Measurements from ENCODE around the gene DPM1.

Gene DPM1

GRCh38 chr20:50921803-50922501, 36.4 kb downstream of the DPM1 start:
- Histone ChIP-seq H3K9ac (ENCODE audit: low read depth, low read length) (no peak overlapping the region), H3K4me1 (ENCODE audit: control insufficient read depth, insufficient read depth, low read length) (peaks cover 19% of the 10 kb centered on the region), H3K36me3 (ENCODE audit: control insufficient read depth, insufficient read depth, low read length) (peaks cover 6% of the 10 kb centered on the region), H3K4me3 (ENCODE audit: low read depth, low read length) (no peak overlapping the region), H3K9me3 (ENCODE audit: control insufficient read depth, insufficient read depth, low read length) (no peaks in the 10 kb centered on the region), H3K27me3 (ENCODE audit: control insufficient read depth, insufficient read depth, low read length) (no peaks in the 10 kb centered on the region)

- Histone ChIP-seq H3K4me1 (ENCODE audit: control insufficient read depth, insufficient read depth, low read length) (peaks cover 15% of the 10 kb centered on the region), H3K9ac (ENCODE audit: low read depth, low read length) (no peak overlapping the region)
These were observed 37.3 kb downstream of the DPM1 start for GRCh38 chr20:50920997-50921396.

GRCh38 chr20:50919567-50919966, 38.8 kb downstream of the DPM1 start:
- Histone ChIP-seq H3K4me1 (ENCODE audit: control insufficient read depth, insufficient read depth, low read length) (peaks cover 13% of the 10 kb centered on the region), H3K9ac (ENCODE audit: low read depth, low read length) (no peak overlapping the region), H3K36me3 (ENCODE audit: control insufficient read depth, insufficient read depth, low read length) (peaks cover 6% of the 10 kb centered on the region), H3K27me3 (ENCODE audit: control insufficient read depth, insufficient read depth, low read length) (no peaks in the 10 kb centered on the region), H3K9me3 (ENCODE audit: control insufficient read depth, insufficient read depth, low read length) (no peaks in the 10 kb centered on the region), H3K4me3 (ENCODE audit: low read depth, low read length) (no peak overlapping the region)

More at GRCh38 chr20:50920997-50921396, 37.3 kb downstream of the DPM1 start:
- Histone ChIP-seq H3K4me3 (ENCODE audit: low read depth, low read length) (no peak overlapping the region), H3K27me3 (ENCODE audit: control insufficient read depth, insufficient read depth, low read length) (no peaks in the 10 kb centered on the region), H3K36me3 (ENCODE audit: control insufficient read depth, insufficient read depth, low read length) (peaks cover 6% of the 10 kb centered on the region), H3K9me3 (ENCODE audit: control insufficient read depth, insufficient read depth, low read length) (no peaks in the 10 kb centered on the region)

GRCh38 chr20:50918403-50918802, 39.9 kb downstream of the DPM1 start:
- H3K36me3 ChIP-seq (ENCODE audit: control insufficient read depth, insufficient read depth, low read length) = peaks cover 6% of the 10 kb centered on the region
- H3K27me3 ChIP-seq (ENCODE audit: control insufficient read depth, insufficient read depth, low read length) = no peaks in the 10 kb centered on the region
- no peaks in the 10 kb centered on the region for H3K9me3 ChIP-seq (ENCODE audit: control insufficient read depth, insufficient read depth, low read length)
- no peak overlapping the region for H3K9ac ChIP-seq (ENCODE audit: low read depth, low read length)
- H3K4me3 ChIP-seq (ENCODE audit: low read depth, low read length) = no peak overlapping the region
- H3K4me1 ChIP-seq (ENCODE audit: control insufficient read depth, insufficient read depth, low read length) = peaks cover 21% of the 10 kb centered on the region

- Histone ChIP-seq H3K36me3 (ENCODE audit: control insufficient read depth, insufficient read depth, low read length) (peaks cover 3% of the 10 kb centered on the region), H3K9me3 (ENCODE audit: control insufficient read depth, insufficient read depth, low read length) (no peaks in the 10 kb centered on the region), H3K9ac (ENCODE audit: low read depth, low read length) (no peak overlapping the region), H3K4me3 (ENCODE audit: low read depth, low read length) (no peak overlapping the region), H3K27me3 (ENCODE audit: control insufficient read depth, insufficient read depth, low read length) (no peaks in the 10 kb centered on the region), H3K4me1 (ENCODE audit: control insufficient read depth, insufficient read depth, low read length) (peaks cover 16% of the 10 kb centered on the region)
These were observed 41.4 kb downstream of the DPM1 start for GRCh38 chr20:50916934-50917333.

- H3K9ac ChIP-seq (ENCODE audit: low read depth, low read length) = no peak overlapping the region
- H3K36me3 ChIP-seq (ENCODE audit: control insufficient read depth, insufficient read depth, low read length) = no peaks in the 10 kb centered on the region
- H3K4me1 ChIP-seq (ENCODE audit: control insufficient read depth, insufficient read depth, low read length) = peaks cover 12% of the 10 kb centered on the region
- no peaks in the 10 kb centered on the region for H3K9me3 ChIP-seq (ENCODE audit: control insufficient read depth, insufficient read depth, low read length)
- H3K27me3 ChIP-seq (ENCODE audit: control insufficient read depth, insufficient read depth, low read length) = no peaks in the 10 kb centered on the region
- H3K4me3 ChIP-seq (ENCODE audit: low read depth, low read length) = no peak overlapping the region
These were observed 42.1 kb downstream of the DPM1 start for GRCh38 chr20:50916257-50916656.

GRCh38 chr20:50915424-50915823, 42.9 kb downstream of the DPM1 start:
- no peaks in the 10 kb centered on the region for H3K36me3 ChIP-seq (ENCODE audit: control insufficient read depth, insufficient read depth, low read length)
- H3K4me3 ChIP-seq (ENCODE audit: low read depth, low read length) = no peak overlapping the region
- H3K4me1 ChIP-seq (ENCODE audit: control insufficient read depth, insufficient read depth, low read length) = peaks cover 12% of the 10 kb centered on the region
- H3K9ac ChIP-seq (ENCODE audit: low read depth, low read length) = no peak overlapping the region
- no peaks in the 10 kb centered on the region for H3K9me3 ChIP-seq (ENCODE audit: control insufficient read depth, insufficient read depth, low read length)
- H3K27me3 ChIP-seq (ENCODE audit: control insufficient read depth, insufficient read depth, low read length) = no peaks in the 10 kb centered on the region

- no peak overlapping the region for H3K9ac ChIP-seq (ENCODE audit: low read depth, low read length)
- peaks cover 9% of the 10 kb centered on the region for H3K4me1 ChIP-seq (ENCODE audit: control insufficient read depth, insufficient read depth, low read length)
- H3K36me3 ChIP-seq (ENCODE audit: control insufficient read depth, insufficient read depth, low read length) = no peaks in the 10 kb centered on the region
- H3K27me3 ChIP-seq (ENCODE audit: control insufficient read depth, insufficient read depth, low read length) = no peaks in the 10 kb centered on the region
- H3K4me3 ChIP-seq (ENCODE audit: low read depth, low read length) = no peak overlapping the region
- H3K9me3 ChIP-seq (ENCODE audit: control insufficient read depth, insufficient read depth, low read length) = no peaks in the 10 kb centered on the region
These were observed 44.5 kb downstream of the DPM1 start for GRCh38 chr20:50913690-50914375.

GRCh38 chr20:50911716-50912115, 46.6 kb downstream of the DPM1 start:
- Histone ChIP-seq H3K36me3 (ENCODE audit: control insufficient read depth, insufficient read depth, low read length) (no peaks in the 10 kb centered on the region), H3K4me3 (ENCODE audit: low read depth, low read length) (no peak overlapping the region), H3K9me3 (ENCODE audit: control insufficient read depth, insufficient read depth, low read length) (no peaks in the 10 kb centered on the region), H3K27me3 (ENCODE audit: control insufficient read depth, insufficient read depth, low read length) (no peaks in the 10 kb centered on the region), H3K4me1 (ENCODE audit: control insufficient read depth, insufficient read depth, low read length) (peaks cover 9% of the 10 kb centered on the region), H3K9ac (ENCODE audit: low read depth, low read length) (no peak overlapping the region)

- no peaks in the 10 kb centered on the region for H3K36me3 ChIP-seq (ENCODE audit: control insufficient read depth, insufficient read depth, low read length)
- no peaks in the 10 kb centered on the region for H3K9me3 ChIP-seq (ENCODE audit: control insufficient read depth, insufficient read depth, low read length)
- H3K27me3 ChIP-seq (ENCODE audit: control insufficient read depth, insufficient read depth, low read length) = no peaks in the 10 kb centered on the region
- H3K9ac ChIP-seq (ENCODE audit: low read depth, low read length) = no peak overlapping the region
- peaks cover 12% of the 10 kb centered on the region for H3K4me1 ChIP-seq (ENCODE audit: control insufficient read depth, insufficient read depth, low read length)
- H3K4me3 ChIP-seq (ENCODE audit: low read depth, low read length) = no peak overlapping the region
These were observed 47.3 kb downstream of the DPM1 start for GRCh38 chr20:50911030-50911429.

GRCh38 chr20:50909413-50909812, 48.9 kb downstream of the DPM1 start:
- Histone ChIP-seq H3K4me1 (ENCODE audit: control insufficient read depth, insufficient read depth, low read length) (peaks cover 12% of the 10 kb centered on the region), H3K9me3 (ENCODE audit: control insufficient read depth, insufficient read depth, low read length) (no peaks in the 10 kb centered on the region), H3K27me3 (ENCODE audit: control insufficient read depth, insufficient read depth, low read length) (no peaks in the 10 kb centered on the region), H3K9ac (ENCODE audit: low read depth, low read length) (no peak overlapping the region), H3K36me3 (ENCODE audit: control insufficient read depth, insufficient read depth, low read length) (no peaks in the 10 kb centered on the region), H3K4me3 (ENCODE audit: low read depth, low read length) (no peak overlapping the region)

GRCh38 chr20:50904067-50904570, 54.2 kb downstream of the DPM1 start:
- H3K9ac ChIP-seq (ENCODE audit: low read depth, low read length) = no peak overlapping the region
- H3K9me3 ChIP-seq (ENCODE audit: control insufficient read depth, insufficient read depth, low read length) = no peaks in the 10 kb centered on the region
- peaks cover 12% of the 10 kb centered on the region for H3K36me3 ChIP-seq (ENCODE audit: control insufficient read depth, insufficient read depth, low read length)
- H3K27me3 ChIP-seq (ENCODE audit: control insufficient read depth, insufficient read depth, low read length) = no peaks in the 10 kb centered on the region
- no peak overlapping the region for H3K4me3 ChIP-seq (ENCODE audit: low read depth, low read length)
- peaks cover 3% of the 10 kb centered on the region for H3K4me1 ChIP-seq (ENCODE audit: control insufficient read depth, insufficient read depth, low read length)

Measured in iPS-15b (cell line).